GM12864 (cell line): ENCODE results near the gene RAP1GAP2.
"Not testable (repeated sequence)": the region's sequence is repeated elsewhere in the genome, so short reads cannot be mapped to it uniquely, and the experiment has no call there.

Source experiments
- DNase-seq: peaks from one replicate; pipeline ENCODE4 v3.0.0-alpha.2; 2011; ENCODE audit warnings: low read depth
- H3K4me3 ChIP-seq: 2 replicates; pipeline ENCODE4 v1.5.1; 2011; ENCODE audit warnings: mild to moderate bottlenecking, low read depth, low read length, control low read depth
- TF ChIP-seq, protein P1 (sequence below): IDR thresholded peaks from 2 replicates; pipeline ENCODE4 v1.5.1; 2011; ENCODE audit warnings: low read depth, mild to moderate bottlenecking, moderate library complexity, low read length, control low read depth, inconsistent platforms; ENCODE audit errors: missing control alignments

Gene RAP1GAP2

DNA sequence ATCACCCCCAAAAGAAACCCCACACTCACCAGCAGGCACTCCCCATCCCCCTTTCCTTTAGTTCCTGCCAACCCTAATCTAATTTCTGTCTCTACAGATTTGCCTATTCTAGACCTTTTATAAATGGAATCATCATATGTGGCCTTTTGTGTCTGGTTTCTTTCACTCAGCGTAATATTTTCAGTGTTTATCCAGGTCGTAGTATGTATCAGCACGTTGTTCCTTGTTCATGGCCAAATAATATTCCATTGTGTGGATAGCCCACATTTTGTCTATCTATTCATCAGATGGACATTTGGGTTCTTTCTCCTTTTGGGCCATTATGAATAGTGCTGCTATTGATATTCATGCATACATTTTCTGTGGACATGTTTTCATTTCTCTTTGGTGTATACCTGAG, 193.6 kb downstream of the RAP1GAP2 start:
- TF ChIP-seq, protein P1, sequence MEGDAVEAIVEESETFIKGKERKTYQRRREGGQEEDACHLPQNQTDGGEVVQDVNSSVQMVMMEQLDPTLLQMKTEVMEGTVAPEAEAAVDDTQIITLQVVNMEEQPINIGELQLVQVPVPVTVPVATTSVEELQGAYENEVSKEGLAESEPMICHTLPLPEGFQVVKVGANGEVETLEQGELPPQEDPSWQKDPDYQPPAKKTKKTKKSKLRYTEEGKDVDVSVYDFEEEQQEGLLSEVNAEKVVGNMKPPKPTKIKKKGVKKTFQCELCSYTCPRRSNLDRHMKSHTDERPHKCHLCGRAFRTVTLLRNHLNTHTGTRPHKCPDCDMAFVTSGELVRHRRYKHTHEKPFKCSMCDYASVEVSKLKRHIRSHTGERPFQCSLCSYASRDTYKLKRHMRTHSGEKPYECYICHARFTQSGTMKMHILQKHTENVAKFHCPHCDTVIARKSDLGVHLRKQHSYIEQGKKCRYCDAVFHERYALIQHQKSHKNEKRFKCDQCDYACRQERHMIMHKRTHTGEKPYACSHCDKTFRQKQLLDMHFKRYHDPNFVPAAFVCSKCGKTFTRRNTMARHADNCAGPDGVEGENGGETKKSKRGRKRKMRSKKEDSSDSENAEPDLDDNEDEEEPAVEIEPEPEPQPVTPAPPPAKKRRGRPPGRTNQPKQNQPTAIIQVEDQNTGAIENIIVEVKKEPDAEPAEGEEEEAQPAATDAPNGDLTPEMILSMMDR: no peak
- H3K4me3 ChIP-seq: no peak overlapping the region
- no peak for DNase-seq

GRCh38 chr17:2990396-2990795, 194.2 kb downstream of the RAP1GAP2 start:
- no peak for DNase-seq
- no peak overlapping the region for H3K4me3 ChIP-seq
- TF ChIP-seq, protein P1: no peak

- H3K4me3 ChIP-seq, DNase-seq: not testable (repeated sequence)
Measured at GRCh38 chr17:2991396-2992180, 195.3 kb downstream of the RAP1GAP2 start.

DNA sequence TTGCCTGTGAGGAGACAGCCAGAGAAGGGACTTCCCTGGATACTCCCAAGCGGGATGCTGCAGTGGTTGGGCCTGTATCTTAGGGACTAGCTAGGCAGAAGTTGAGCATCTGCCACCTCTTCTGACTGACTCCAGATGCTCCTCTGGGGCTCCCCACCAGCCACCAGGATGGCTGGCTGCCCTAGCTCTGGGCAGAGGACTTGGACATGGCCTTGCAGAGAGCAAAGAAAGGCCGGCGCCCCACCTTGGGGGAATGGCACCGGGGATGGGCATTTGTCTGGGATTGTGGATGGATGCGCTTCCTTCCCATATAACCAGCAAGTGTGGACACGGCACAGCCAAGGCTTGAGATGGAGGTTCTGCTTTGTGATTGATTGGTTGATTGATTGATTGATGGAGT, 198.2 kb downstream of the RAP1GAP2 start:
- TF ChIP-seq, protein P1: no peak
- DNase-seq: no peak
- no peak overlapping the region for H3K4me3 ChIP-seq

DNA sequence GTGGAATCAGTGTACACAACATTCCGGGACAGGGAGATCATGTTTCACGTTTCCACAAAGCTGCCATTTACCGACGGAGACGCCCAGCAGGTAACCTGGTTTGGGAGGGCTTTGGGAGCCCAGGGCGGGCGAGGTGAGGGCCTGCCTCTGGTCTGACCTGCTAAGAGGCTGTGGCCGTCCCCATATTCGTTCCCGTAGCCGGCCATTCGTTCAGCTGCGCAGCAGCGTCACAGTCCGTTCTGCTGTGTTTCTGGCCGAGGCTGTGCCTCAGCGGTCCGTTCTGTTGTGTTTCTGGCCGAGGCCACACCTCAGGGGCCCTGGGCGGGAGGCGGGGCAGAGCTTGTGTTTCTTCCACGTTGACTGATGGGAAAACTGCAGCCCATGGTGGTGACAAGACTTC, 199.1 kb downstream of the RAP1GAP2 start:
- no peak for DNase-seq
- TF ChIP-seq, protein P1: no peak
- no peak overlapping the region for H3K4me3 ChIP-seq

DNA sequence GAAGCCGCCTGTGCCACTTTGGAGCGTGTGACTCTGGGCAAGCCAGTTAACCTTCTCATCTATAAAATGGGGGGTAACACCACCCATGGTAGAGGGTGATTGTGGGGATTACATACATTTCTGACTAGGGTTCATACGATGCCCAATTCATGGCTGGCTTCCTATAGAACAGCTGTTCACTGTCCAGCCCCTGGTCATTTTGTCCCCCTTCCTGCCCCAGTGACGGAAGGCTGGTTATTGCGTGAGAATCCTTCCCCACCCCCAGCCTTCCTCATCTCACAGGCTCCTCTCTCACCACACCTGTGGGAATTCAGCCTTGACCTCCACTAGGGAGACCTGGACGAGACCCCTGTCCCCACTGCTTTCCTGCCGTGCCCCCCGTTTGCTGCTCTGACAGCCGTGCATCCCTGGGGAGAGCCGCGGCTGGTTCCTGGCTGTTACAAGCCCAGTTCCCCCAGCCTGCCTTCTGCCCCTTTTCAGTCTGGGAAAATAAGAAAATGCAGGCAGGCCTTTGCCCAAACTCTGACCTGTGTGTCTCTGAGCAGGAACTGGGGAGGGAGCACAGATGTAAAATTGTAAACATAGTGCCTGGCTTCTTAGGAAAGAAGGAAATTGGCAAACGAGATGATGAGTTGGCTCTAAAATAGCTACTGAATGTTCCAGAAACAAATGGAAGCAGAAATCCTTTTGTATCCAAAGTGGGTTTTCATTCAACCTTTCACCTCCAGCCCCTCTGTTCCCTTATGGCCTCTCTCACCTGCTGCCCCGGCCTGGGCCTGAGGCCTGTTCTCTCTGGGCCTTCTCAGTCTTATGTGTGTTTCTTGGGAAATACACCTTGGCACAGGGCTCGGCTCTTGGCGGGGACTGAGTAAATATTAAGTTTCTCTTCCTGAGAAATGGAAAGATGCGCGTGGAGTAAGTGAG, 199.9 kb downstream of the RAP1GAP2 start:
- DNase-seq: no peak
- TF ChIP-seq, protein P1: no peak
- H3K4me3 ChIP-seq: no peak overlapping the region

GRCh38 chr17:2996810-2997670, 200.8 kb downstream of the RAP1GAP2 start:
- TF ChIP-seq, protein P1: no peak

GRCh38 chr17:2998469-2998901, 202.2 kb downstream of the RAP1GAP2 start:
- H3K4me3 ChIP-seq, DNase-seq: not testable (repeated sequence)

More at GRCh38 chr17:2996810-2997670, 200.8 kb downstream of the RAP1GAP2 start:
- H3K4me3 ChIP-seq: no peak overlapping the region
- DNase-seq: no peak
